GM12875 (cell line): ENCODE data around the gene KREMEN1.

Experiments
- H3K4me3 ChIP-seq: one replicate; pipeline ENCODE4 v1.5.1; 2011; ENCODE audit warnings: low read depth, low read length, control low read depth
- TF ChIP-seq, protein P1 (sequence below): IDR thresholded peaks from 2 replicates; pipeline ENCODE4 v1.5.1; 2011; ENCODE audit warnings: low read depth, mild to moderate bottlenecking, control low read depth, inconsistent platforms, low read length, moderate library complexity, borderline replicate concordance; ENCODE audit not compliant: insufficient read depth

Gene KREMEN1

DNA sequence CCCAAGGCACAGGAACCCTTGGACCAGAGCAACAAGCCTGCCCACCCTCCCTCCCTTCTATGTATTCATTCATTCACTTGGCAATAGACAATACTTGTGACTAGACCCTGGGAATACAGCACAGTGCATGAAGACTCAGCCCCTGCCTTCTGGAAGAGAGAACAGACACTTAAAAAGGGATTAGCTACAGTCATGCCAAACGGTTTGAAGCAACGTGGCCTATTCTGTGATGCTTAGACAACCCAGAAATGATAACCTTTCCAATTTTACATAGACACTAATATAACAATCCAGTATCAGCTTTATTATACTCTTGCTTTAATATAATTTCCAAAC lies 52.6 kb downstream of the KREMEN1 start:
- TF ChIP-seq, protein P1, sequence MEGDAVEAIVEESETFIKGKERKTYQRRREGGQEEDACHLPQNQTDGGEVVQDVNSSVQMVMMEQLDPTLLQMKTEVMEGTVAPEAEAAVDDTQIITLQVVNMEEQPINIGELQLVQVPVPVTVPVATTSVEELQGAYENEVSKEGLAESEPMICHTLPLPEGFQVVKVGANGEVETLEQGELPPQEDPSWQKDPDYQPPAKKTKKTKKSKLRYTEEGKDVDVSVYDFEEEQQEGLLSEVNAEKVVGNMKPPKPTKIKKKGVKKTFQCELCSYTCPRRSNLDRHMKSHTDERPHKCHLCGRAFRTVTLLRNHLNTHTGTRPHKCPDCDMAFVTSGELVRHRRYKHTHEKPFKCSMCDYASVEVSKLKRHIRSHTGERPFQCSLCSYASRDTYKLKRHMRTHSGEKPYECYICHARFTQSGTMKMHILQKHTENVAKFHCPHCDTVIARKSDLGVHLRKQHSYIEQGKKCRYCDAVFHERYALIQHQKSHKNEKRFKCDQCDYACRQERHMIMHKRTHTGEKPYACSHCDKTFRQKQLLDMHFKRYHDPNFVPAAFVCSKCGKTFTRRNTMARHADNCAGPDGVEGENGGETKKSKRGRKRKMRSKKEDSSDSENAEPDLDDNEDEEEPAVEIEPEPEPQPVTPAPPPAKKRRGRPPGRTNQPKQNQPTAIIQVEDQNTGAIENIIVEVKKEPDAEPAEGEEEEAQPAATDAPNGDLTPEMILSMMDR: no peak
- no peak overlapping the region for H3K4me3 ChIP-seq

DNA sequence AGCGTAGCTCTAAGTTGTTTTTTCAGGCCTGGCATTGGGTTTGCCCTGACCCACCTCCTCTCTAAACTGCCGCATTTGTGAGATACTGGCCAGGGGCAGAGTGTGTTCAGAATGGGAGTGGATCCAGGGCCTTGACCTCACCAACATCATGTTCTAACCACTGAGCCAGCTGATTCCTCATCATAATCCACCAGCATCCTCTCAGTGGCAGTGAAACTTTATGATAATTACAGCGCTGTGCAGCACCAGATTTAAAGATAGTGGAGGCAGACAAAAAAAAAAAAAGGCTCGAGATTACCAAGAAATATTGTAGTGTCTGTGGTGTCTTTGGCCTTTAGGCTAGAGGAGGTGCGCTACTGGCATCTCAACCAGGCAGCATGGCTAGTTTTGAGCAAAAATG lies 53.0 kb downstream of the KREMEN1 start:
- TF ChIP-seq, protein P1: no peak
- no peak overlapping the region for H3K4me3 ChIP-seq

DNA sequence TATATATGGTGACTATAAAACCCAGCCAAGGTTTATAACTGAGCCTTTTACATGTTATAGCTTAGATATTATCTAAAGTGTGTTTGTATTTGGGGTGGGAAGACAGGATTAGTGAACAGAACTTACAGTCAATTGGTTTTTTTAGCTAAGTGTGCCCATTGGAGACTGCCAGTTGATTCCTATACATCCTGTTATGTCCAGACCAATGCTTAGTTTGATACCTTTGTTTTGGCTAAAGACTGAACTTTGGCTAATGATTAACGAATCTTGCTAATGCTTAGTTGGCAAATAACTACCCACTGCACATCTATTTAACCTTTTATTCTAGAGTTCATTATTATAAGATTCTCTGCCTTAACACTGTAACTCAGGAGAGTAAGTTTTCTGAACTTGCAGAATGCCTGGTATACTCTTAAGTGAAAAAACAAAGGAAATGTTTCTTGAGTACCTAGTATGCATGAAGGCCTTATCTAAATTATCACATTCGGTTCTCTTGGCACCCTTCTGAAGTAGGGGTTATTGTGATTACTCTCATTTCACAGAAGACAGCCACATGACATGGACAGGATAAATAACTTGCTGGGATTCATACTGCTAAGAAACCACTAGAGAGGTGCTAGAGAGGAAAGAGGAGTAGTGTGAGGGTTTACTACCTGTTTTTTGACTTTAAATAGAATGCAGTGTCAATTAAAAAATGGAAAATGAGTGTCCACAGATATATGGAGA lies 54.0 kb downstream of the KREMEN1 start:
- H3K4me3 ChIP-seq: no peak overlapping the region

DNA sequence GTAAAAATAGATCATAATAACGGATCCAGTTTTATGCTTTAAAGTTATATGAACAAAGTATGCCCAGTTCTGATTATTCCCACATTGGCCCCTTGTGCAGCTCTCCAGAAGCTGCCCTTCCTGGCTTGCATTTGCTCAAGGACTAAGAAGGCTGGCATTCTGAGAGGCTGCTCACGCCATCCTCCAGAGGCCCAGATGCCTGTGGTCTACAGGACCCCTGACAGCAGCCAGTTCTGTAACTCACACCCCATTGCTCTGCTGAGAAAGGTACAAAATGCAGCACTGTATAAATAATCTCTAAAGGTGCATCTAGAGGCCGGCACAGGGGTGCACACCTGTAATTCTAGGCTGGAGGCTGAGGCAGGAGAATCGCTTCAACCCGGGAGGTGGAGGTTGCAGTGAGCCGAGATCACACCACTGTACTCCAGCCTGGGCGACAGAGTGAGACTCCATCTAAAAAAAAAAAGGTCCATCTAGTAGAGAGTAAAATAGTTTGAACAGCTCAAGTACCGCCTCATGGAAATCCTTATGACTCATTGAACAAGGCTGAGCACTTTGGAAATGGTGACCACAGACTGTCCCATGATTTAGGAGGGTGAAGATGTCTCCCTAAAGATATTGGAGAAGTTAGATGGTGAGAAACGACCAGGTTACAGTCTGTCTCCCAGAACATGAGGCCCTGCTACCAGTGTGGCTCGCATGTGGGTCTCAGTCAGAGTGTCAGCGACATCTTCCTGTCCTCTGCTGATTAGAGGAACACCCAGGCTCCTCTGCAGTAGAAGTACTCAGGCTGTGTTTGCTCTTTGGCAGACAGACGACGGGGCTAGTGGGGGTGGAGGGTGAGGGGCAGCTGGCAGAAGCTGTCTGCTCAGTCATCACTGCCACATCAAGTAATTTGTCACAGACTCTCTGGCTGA lies 56.3 kb downstream of the KREMEN1 start:
- TF ChIP-seq, protein P1: no peak
- no peak overlapping the region for H3K4me3 ChIP-seq

More for the DNA sequence above, 54.0 kb downstream of the KREMEN1 start:
- TF ChIP-seq, protein P1: no peak

DNA sequence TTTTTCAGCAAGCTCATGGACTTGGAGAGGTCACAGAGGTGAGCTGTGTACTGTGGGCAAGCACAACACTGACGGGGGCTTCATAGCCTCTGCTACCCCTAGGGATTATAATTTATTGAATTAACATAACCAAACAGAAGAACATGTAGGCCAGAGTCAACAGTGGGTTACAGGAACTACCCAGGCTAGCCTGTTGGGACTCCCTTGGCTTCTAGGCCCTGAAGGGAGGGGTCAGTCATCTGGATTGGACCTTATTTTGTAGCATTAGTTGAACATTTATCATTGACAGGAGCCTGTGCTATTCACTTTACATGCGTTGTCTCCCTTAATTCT lies 56.9 kb downstream of the KREMEN1 start:
- no peak overlapping the region for H3K4me3 ChIP-seq
- TF ChIP-seq, protein P1: no peak

DNA sequence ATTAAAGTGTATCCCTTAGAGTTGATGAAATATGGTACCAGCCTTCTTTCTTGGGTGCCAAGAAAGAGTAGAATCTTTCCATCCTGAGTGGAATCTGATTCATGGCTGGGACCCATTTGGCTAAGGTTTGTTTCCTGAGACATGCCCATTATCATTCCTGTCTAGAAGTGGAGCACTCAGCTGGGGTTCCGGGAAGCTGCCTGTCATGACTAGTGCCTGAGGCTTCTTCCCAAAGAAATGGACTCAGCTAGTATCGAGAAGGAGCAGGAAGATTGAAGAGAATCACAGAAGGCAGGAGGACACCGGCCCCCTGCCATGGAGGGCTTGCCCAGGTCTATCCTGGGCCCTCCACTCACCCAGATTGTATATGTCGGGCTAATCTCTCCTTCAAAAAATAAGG lies 57.6 kb downstream of the KREMEN1 start:
- H3K4me3 ChIP-seq: no peak overlapping the region
- TF ChIP-seq, protein P1: no peak

DNA sequence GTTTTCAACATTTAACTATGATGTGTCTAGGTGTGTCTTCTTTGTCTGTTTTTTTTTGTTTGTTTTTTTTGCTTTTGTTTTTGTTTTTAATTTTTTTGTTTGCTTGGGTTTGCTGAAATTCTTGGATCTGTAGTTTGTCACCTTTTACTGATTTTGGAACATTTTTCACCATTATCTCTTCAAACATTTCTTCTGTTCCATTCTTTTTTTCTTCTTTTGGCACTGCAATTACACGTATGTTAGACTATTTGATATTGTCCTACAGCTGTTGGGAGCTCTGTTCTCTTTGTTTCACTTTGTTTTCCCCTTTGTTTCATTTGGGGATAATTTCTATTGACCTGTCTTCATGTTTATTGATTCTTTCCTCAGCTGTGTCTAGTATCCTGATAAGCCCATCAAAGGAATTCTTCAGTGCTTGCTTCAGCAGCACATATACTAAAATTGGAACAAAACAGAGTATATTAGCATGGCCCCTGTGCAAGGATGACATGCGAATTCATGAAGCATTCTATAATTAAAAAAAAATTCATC lies 60.8 kb downstream of the KREMEN1 start:
- no peak overlapping the region for H3K4me3 ChIP-seq
- TF ChIP-seq, protein P1: no peak
